ENCODE results near the gene IL1RAPL2. TPM values are rescaled to one million over a fixed set of nuclear protein-coding genes. Genes with fewer than 3 reads are reported as not detected.

IL1RAPL2 gene
- total and polyA plus RNA-seq, 4 donors = 2.0 TPM; not detected in 3

- H3K9me3 ChIP-seq (ENCODE audit: control insufficient read depth in 4 of 4, insufficient read depth in 3 of 4, low read length in 3 of 4) = peaks cover 0 to 2% (median 0%) of the 10 kb centered on the region in 4 donors
- H3K27me3 ChIP-seq (ENCODE audit: control insufficient read depth in 3 of 3, insufficient read depth in 3 of 3, low read length in 2 of 3) = peaks cover 10 to 42% (median 23%) of the 10 kb centered on the region in 3 donors
- WGBS, 2 donors = 66 to 83% methylated on average over 2 of the region's 2 CpGs
- H3K27ac ChIP-seq (ENCODE audit: low read depth in 1 of 2, low read length in 1 of 2) = no peak overlapping the region
- H3K4me1 ChIP-seq (ENCODE audit: control insufficient read depth in 5 of 5, insufficient read depth in 5 of 5, low read length in 5 of 5) = no peaks in the 10 kb centered on the region
- no peak for ATAC-seq (ENCODE audit: insufficient read depth, low FRiP score)
- H3K36me3 ChIP-seq (ENCODE audit: control insufficient read depth in 4 of 4, insufficient read depth in 4 of 4, low read length in 4 of 4) = no peaks in the 10 kb centered on the region
- DNase-seq = no peak
- no peak overlapping the region for H3K9ac ChIP-seq (ENCODE audit: insufficient read depth in 1 of 2, low read length in 2 of 2)
- H3K4me3 ChIP-seq = no peak overlapping the region
- TF ChIP-seq, protein P1, sequence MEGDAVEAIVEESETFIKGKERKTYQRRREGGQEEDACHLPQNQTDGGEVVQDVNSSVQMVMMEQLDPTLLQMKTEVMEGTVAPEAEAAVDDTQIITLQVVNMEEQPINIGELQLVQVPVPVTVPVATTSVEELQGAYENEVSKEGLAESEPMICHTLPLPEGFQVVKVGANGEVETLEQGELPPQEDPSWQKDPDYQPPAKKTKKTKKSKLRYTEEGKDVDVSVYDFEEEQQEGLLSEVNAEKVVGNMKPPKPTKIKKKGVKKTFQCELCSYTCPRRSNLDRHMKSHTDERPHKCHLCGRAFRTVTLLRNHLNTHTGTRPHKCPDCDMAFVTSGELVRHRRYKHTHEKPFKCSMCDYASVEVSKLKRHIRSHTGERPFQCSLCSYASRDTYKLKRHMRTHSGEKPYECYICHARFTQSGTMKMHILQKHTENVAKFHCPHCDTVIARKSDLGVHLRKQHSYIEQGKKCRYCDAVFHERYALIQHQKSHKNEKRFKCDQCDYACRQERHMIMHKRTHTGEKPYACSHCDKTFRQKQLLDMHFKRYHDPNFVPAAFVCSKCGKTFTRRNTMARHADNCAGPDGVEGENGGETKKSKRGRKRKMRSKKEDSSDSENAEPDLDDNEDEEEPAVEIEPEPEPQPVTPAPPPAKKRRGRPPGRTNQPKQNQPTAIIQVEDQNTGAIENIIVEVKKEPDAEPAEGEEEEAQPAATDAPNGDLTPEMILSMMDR (IDR thresholded peaks at IDR 0.05; ENCODE audit: control extremely low read depth, extremely low read depth) = no peak
Observed at GRCh38 chrX:105816517-105816916, 1250.5 kb downstream of the IL1RAPL2 start.

Small RNA genes within 50 kb of the gene (small RNA-seq; reads per million reads assigned to genes)
- gene RNU6-207P (ENCODE audit: low replicate concordance) = not detected

Measured in lung (tissue), 13 donors.